Measurements from ENCODE around the gene DNAJC5G. TPM values are rescaled to one million over a fixed set of nuclear protein-coding genes. Genes with fewer than 3 reads are reported as not detected.

The DNAJC5G gene
- total RNA-seq, 4 donors from 2014 or later = not detected

GRCh38 chr2:27320958-27321543, 45.8 kb downstream of the DNAJC5G start:
- in situ Hi-C loops (cut with MboI; ENCODE audit: low pct_ligation_motif_present in 1 of 4, low pct_unique_long_range_greater_than_20kb in 1 of 4, low sequenced_read_pairs in 3 of 4) = no loop called here
- H3K9me3 ChIP-seq = no peaks in the 10 kb centered on the region
- TF ChIP-seq POLR2A (IDR thresholded peaks at IDR 0.05) (no peak), POLR2AphosphoS5 (IDR thresholded peaks at IDR 0.05) (peak in 2 of 3 donors; percentile 30 to 51), CTCF (IDR thresholded peaks at IDR 0.05) (peak; percentile 12 to 49 (median 28)), EP300 (IDR thresholded peaks at IDR 0.05; ENCODE audit: low read depth) (no peak)
- H3K4me1 ChIP-seq = peaks cover 7 to 22% (median 18%) of the 10 kb centered on the region in 4 donors
- WGBS, 2 donors (ENCODE audit: low coverage in 1 of 2) = 59 to 80% methylated on average over 2 to 8 of the region's 8 CpGs
- H3K27ac ChIP-seq = no peak overlapping the region
- peak; percentile 57 for DNase-seq
- peaks cover 0 to 2% (median 0%) of the 10 kb centered on the region in 4 donors for H3K36me3 ChIP-seq
- intact Hi-C loops (cut with DNase I; ENCODE audit: low total_unique reads) = no loop called here
- no peaks in the 10 kb centered on the region for H3K27me3 ChIP-seq
- no peak overlapping the region for H3K4me3 ChIP-seq

GRCh38 chr2:27322301-27322765, 47.1 kb downstream of the DNAJC5G start:
- Histone ChIP-seq H3K27me3 (no peaks in the 10 kb centered on the region), H3K4me3 (peak overlapping the region; percentile 71 to 76 (median 73)), H3K4me1 (peaks cover 7 to 22% (median 18%) of the 10 kb centered on the region in 4 donors), H3K36me3 (peaks cover 0 to 11% (median 2%) of the 10 kb centered on the region in 4 donors), H3K9me3 (no peaks in the 10 kb centered on the region), H3K27ac (peak overlapping the region; percentile 90 to 94 (median 92))
- in situ Hi-C loops (cut with MboI; ENCODE audit: low pct_ligation_motif_present in 1 of 4, low pct_unique_long_range_greater_than_20kb in 1 of 4, low sequenced_read_pairs in 3 of 4) (no loop called here), intact Hi-C loops (cut with DNase I; ENCODE audit: low total_unique reads) (no loop called here)
- 4% methylated on average over 10 of the region's 10 CpGs; no CpG with 5 or more reads in 1 of the 2 donors for WGBS, 2 donors (ENCODE audit: low coverage in 1 of 2)
- TF ChIP-seq POLR2AphosphoS5 (IDR thresholded peaks at IDR 0.05) = no peak
- peak; percentile 18 for DNase-seq

GRCh38 chr2:27322766-27323595, 47.7 kb downstream of the DNAJC5G start, which contains the start of gene MPV17:
Gene MPV17 (minus strand): TSS chr2:27323097. CDS start chr2:27322517, 580 bp downstream.
- H3K27me3 ChIP-seq = no peaks in the 10 kb centered on the region
- H3K36me3 ChIP-seq = peaks cover 0 to 16% (median 5%) of the 10 kb centered on the region in 4 donors
- peak within 1 kb of the TSS; percentile 71 to 76 (median 73) for H3K4me3 ChIP-seq
- peak within 1 kb of the TSS; percentile 90 to 94 (median 92) for H3K27ac ChIP-seq
- peaks cover 7 to 22% (median 18%) of the 10 kb centered on the region in 4 donors for H3K4me1 ChIP-seq
- H3K9me3 ChIP-seq = no peaks in the 10 kb centered on the region
- in situ Hi-C loops (cut with MboI; ENCODE audit: low pct_ligation_motif_present in 1 of 4, low pct_unique_long_range_greater_than_20kb in 1 of 4, low sequenced_read_pairs in 3 of 4) (no loop called here), intact Hi-C loops (cut with DNase I; ENCODE audit: low total_unique reads) (no loop called here)
- 0% methylated on average over 3 to 28 of the region's 39 CpGs for WGBS, 2 donors (ENCODE audit: low coverage in 1 of 2)
- TF ChIP-seq EP300 (IDR thresholded peaks at IDR 0.05; ENCODE audit: low read depth) = no peak
- TF ChIP-seq POLR2A (IDR thresholded peaks at IDR 0.05) = peak; percentile 84
- peak; percentile 79 to 93 (median 93) for TF ChIP-seq POLR2AphosphoS5 (IDR thresholded peaks at IDR 0.05)
- DNase-seq = peak; percentile 94

GRCh38 chr2:27323596-27324285, 48.5 kb downstream of the DNAJC5G start:
- Histone ChIP-seq H3K9me3 (no peaks in the 10 kb centered on the region), H3K4me1 (peaks cover 7 to 22% (median 18%) of the 10 kb centered on the region in 4 donors), H3K27ac (peak overlapping the region; percentile 90 to 94 (median 92)), H3K27me3 (no peaks in the 10 kb centered on the region), H3K36me3 (peaks cover 0 to 23% (median 9%) of the 10 kb centered on the region in 4 donors), H3K4me3 (peak overlapping the region; percentile 71 to 76 (median 73))
- in situ Hi-C loops (cut with MboI; ENCODE audit: low pct_ligation_motif_present in 1 of 4, low pct_unique_long_range_greater_than_20kb in 1 of 4, low sequenced_read_pairs in 3 of 4) (no loop called here), intact Hi-C loops (cut with DNase I; ENCODE audit: low total_unique reads) (no loop called here)
- no peak for DNase-seq
- WGBS, 2 donors (ENCODE audit: low coverage in 1 of 2) = 13 to 16% methylated on average over 4 to 5 of the region's 5 CpGs
- TF ChIP-seq POLR2AphosphoS5 (IDR thresholded peaks at IDR 0.05) (no peak), EP300 (IDR thresholded peaks at IDR 0.05; ENCODE audit: low read depth) (no peak), CTCF (IDR thresholded peaks at IDR 0.05) (no peak), POLR2A (IDR thresholded peaks at IDR 0.05) (no peak)
